Stimulated activated CD4-positive, alpha-beta T cell treated with anti-CD3 and anti-CD28 coated beads, Interleukin-12 subunit alpha, Interleukin-12 subunit beta, amount 100 ng/mL, for 48 hours (primary cell): ENCODE results near the gene RBBP8NL.
"Not testable (repeated sequence)": the region's sequence is repeated elsewhere in the genome, so short reads cannot be mapped to it uniquely, and the experiment has no call there.

Source experiments
- DNase-seq, 3 donors: peaks; one replicate each; pipeline ENCODE4 v3.0.0-alpha.2; 2020; ENCODE audit warnings: low read depth in 2 of 3, low spot score in 1 of 3

The RBBP8NL gene

DNA sequence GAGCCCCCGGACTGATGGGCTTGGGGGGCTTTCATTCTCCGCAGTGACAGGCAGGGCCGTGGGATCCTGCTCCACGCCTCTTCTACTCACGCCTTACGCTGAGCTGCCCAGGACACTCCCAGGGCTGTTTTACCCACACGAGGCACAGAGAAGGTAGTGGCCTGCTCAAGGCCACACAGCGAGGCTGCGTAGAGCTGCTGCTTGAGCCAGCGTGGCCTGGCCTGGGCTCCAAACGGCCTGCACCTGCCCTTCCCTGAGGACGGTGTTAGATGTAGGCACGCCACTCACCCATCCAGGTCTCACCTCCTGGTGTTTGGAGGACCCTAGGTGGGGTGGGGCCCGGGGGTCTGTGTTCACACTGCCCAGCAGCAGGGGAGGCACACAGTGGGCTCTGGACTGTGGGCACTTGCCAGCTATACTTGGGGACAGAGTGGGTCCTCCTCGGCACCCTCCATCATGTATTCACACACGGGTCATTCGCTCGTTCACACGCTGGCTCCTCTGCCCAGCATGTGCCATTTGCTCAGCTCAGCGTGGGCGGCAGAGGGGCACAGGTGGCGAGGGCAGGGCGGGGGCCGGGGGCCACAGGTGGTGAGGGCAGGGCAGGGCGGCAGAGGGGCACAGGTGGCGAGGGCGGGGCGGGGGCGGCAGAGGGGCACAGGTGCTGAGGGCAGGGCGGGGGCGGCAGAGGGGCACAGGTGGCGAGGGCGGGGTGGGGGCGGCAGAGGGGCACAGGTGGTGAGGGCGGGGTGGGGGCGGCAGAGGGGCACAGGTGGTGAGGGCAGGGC, 18.4 kb upstream of the RBBP8NL start:
- no peak for DNase-seq

- DNase-seq, result no peak
Measured at GRCh38 chr20:62444286-62444685, 16.9 kb upstream of the RBBP8NL start.

- no peak for DNase-seq
Measured at GRCh38 chr20:62441987-62442539, 14.7 kb upstream of the RBBP8NL start.

GRCh38 chr20:62439218-62439617, 11.9 kb upstream of the RBBP8NL start:
- DNase-seq, result no peak

GRCh38 chr20:62437927-62438326, 10.6 kb upstream of the RBBP8NL start:
- no peak for DNase-seq

DNA sequence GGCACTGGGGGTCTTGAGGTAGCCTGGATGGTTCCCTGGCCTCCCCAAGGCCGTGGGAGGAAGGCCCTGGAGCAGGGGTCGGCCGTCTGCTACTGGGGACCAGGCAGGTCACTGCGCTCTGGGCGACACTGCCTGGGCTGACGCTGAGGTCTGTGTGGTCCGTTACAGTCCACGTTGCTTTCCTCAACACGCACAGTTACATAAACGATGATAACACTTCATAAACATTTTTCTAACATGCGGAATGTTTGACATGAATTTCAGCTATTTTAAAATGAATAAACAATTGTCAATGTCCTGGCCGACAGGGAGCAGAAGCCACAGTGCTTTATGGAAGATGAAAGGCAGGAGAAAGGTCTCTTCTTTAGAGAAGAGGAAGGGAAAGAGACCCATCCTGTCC, 10.2 kb upstream of the RBBP8NL start:
- no peak for DNase-seq

- DNase-seq, result no peak
Measured at GRCh38 chr20:62436692-62437091, 9.4 kb upstream of the RBBP8NL start.

- no peak for DNase-seq
Measured at GRCh38 chr20:62433658-62434497, 6.5 kb upstream of the RBBP8NL start.

- no peak for DNase-seq
Measured at GRCh38 chr20:62430866-62431447, 3.6 kb upstream of the RBBP8NL start.

DNA sequence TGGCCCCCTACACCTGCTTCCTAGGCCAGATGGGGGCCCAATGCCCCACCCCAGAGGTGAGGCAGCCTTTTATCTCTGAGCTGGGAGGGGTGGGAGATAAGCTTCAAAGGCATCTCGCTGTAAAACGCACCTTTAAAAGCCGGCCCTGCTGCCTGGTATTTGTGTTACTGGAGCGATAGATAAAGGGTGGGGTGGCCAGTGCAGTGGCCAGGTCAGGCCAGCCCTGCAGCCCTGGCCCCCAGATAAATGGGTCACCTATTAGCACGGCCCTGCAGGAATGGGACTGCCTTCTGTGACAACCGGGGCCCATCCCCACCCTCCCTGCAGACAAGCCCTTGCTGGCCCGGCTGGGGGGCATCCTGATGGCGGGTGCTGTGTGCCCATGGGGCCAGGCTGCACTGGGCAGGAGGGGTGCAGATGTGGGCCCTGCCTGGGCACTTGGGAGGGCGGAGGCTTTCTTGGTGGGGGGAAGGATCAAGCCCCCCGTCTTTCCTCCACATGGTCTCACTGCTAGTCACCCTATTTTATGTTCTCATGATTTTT, 3.0 kb upstream of the RBBP8NL start:
- no peak for DNase-seq

DNA sequence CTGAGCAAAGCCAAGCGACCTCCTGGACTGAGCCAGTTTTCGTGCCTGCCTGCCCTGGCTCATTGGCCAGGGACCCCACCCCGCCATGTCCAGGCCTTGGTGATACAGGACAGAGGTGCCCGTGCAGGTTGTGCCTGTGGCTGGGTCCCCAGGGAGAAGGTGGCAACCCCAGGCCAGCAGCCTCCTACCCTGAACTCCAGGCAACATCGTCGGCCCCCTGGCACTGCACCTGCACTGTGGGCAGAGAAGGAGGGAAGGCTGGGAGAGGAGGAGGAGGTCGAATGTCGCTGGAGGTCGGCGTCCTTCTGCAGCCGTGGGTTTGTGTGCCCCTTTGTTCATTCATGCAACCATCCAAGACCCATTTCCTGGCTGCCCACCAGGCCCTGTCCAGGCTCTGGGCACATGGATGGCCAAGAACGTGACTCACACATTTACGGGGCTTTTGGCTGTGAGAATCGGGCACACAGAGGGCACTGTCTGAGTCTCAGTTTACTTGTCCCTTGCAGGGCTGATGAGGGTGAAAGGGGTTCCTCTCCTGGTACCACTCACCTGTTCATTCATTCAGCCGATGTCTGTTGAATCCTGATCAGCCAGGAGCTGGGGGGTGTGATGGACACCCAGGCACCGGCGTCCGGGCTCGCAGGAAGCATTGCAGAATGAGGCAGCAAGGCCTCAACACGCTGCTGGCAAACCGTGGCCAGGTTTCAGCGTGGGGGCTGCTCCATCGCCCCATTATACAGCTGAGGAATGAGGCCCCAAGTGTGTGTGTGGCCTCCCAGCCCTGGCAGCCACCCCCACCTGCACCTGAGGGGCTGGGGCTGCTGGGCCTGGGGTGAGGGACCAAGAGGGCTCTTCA, 2.3 kb upstream of the RBBP8NL start:
- DNase-seq, result no peak

DNA sequence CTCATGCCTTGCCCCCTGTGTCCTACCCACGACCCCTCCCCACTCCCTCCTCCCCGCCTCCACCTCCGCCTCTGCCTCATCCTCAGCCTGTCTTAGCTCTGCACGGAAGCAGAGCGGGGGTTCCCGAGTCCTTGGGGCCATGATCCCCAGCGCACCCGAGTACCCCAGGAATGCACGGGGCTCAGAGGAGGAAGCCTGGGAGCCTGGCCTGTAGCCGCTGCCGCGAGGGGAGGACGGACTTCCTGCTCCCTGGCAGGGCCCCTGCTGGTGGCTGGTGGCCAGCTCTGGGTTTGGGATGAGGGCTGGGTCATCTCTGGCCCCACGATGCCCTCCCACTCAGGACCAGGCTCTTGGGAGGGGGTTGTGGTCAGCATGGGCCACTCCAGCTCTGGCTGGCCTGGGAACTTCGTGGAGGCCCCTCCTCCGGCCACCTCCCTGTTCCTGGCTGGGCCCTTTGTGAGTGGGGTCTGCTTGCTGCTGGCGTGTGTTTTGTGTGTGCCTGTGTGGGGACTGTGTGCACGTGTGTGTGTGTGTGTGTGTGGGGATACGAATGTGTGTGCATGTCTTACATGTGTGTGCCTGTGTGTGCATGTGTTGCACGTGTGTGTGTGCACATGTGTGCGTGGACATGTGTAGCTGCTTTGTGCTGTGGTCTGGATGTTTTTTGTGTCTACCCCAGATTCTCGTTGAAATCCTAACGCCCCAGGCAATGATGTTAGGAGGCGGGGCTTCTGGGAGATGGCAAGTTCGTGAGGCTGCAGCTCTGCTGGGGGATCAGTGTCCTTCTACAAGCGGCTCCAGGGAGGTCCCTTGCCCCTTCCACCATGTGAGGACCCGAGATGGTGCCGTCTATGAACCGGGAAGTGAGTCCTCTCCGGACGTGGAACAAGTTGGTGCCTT, 1.3 kb upstream of the RBBP8NL start:
- no peak for DNase-seq

DNA sequence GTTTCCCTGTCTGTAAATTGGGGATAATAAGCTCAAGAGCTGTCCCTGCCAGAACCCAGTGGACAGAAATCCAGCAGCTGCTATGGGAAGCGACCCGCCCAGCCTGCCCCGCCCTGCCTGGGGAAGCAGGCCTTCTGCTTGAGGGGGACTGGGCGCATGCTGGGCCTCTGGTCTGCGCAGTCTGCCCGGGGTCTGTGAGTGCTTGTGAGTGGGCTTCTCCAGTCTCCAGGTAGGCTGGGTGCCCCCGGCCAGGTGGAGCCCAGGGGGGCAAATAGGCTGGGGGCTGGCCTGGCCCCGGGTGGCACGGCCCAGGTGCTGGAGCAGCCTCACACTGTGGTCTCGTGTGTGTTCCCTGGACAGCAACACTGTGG, 648 bp upstream of the RBBP8NL start:
- DNase-seq, result no peak

DNA sequence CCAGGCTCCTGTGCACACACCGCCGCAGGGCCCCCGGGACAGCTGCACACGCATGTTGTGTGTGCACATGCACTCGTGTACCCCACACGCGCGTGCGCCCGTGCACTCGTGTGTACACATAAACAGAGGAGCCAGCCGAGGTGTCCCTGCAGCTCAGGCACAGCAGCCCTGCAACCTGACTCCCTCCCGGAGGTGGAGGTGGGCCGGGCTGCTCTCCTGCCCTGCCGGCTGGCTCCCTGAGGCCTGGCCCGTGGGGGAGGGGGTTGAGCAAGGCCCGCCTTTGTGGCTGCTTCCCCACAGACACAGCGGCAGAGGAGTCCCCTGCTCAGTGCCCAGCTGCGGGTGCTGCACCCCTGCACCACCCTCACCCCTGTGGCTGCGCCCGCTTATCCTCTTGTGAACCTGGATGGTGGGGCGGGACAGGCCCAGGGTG, 624 bp downstream of the RBBP8NL start:
- DNase-seq, result no peak

- DNase-seq, result not testable (repeated sequence)
Measured at GRCh38 chr20:62426059-62426348, 1.3 kb downstream of the RBBP8NL start.

- DNase-seq, result no peak
Measured at GRCh38 chr20:62425281-62426058, 1.9 kb downstream of the RBBP8NL start.

GRCh38 chr20:62424249-62425107, 2.9 kb downstream of the RBBP8NL start:
- DNase-seq, result no peak

GRCh38 chr20:62423326-62423706, 4.0 kb downstream of the RBBP8NL start:
- DNase-seq, result no peak
